Smooth muscle cell of the brain vasculature (primary cell): Measurements from ENCODE around the gene SPTBN1.

ENCODE experiments used
- DNase-seq: peaks from one replicate; pipeline ENCODE4 v3.0.0-alpha.2; 2012; ENCODE audit warnings: low read depth, low spot score

The SPTBN1 gene

GRCh38 chr2:54434229-54434628 is 21.9 kb upstream of the SPTBN1 start:
- DNase-seq = no peak

- no peak for DNase-seq
These were observed 21.4 kb upstream of the SPTBN1 start for GRCh38 chr2:54434711-54435110.

- DNase-seq = no peak
These were observed 20.6 kb upstream of the SPTBN1 start for GRCh38 chr2:54435325-54436226.

- no peak for DNase-seq
These were observed 18.5 kb upstream of the SPTBN1 start for GRCh38 chr2:54437588-54437987.

GRCh38 chr2:54438271-54438670 is 17.9 kb upstream of the SPTBN1 start:
- no peak for DNase-seq

- no peak for DNase-seq
These were observed 16.5 kb upstream of the SPTBN1 start for GRCh38 chr2:54439582-54439981.

GRCh38 chr2:54440050-54440449 is 16.1 kb upstream of the SPTBN1 start:
- DNase-seq = no peak

- DNase-seq = no peak
These were observed 11.6 kb upstream of the SPTBN1 start for GRCh38 chr2:54444503-54444902.

GRCh38 chr2:54446122-54446521 is 10.0 kb upstream of the SPTBN1 start:
- no peak for DNase-seq

- DNase-seq = no peak
These were observed 9.5 kb upstream of the SPTBN1 start for GRCh38 chr2:54446625-54447024.

GRCh38 chr2:54454548-54455130 is 1.5 kb upstream of the SPTBN1 start:
- DNase-seq = no peak

GRCh38 chr2:54455131-54455562 is 980 bp upstream of the SPTBN1 start:
- DNase-seq = no peak

GRCh38 chr2:54456362-54456611 is 160 bp downstream of the SPTBN1 start:
- no peak for DNase-seq

- DNase-seq = no peak
These were observed 640 bp downstream of the SPTBN1 start for GRCh38 chr2:54456612-54457322.

GRCh38 chr2:54457323-54458023 is 1.3 kb downstream of the SPTBN1 start:
- no peak for DNase-seq

GRCh38 chr2:54459037-54459441 is 2.9 kb downstream of the SPTBN1 start:
- DNase-seq = no peak

- no peak for DNase-seq
These were observed 5.1 kb downstream of the SPTBN1 start for GRCh38 chr2:54461261-54461660.

- DNase-seq = no peak
These were observed 8.2 kb downstream of the SPTBN1 start for GRCh38 chr2:54464341-54464740.

GRCh38 chr2:54465143-54465542 is 9.0 kb downstream of the SPTBN1 start:
- no peak for DNase-seq

GRCh38 chr2:54466870-54467269 is 10.7 kb downstream of the SPTBN1 start:
- no peak for DNase-seq

- DNase-seq = no peak
These were observed 12.5 kb downstream of the SPTBN1 start for GRCh38 chr2:54468673-54469072.

- DNase-seq = no peak
These were observed 13.4 kb downstream of the SPTBN1 start for GRCh38 chr2:54469484-54470053.
